GM23338 (cell line): ENCODE data around the gene CMKLR1. TPM values are rescaled to one million over a fixed set of nuclear protein-coding genes. Genes with fewer than 3 reads are reported as not detected.

Experiments used
- ATAC-seq: fragments of 200-7000 bp; cut with Tn5 transposase; 3 replicates; pipeline ENCODE4 v1.9.1; 2020
- DNase-seq: peaks from one replicate; pipeline ENCODE4 v3.0.0-alpha.2; 2015; ENCODE audit warnings: low spot score
- H2AFZ ChIP-seq: fragments of 200-600 bp; sonication (generic); 2 replicates; pipeline ENCODE4 v1.8.0; 2016; ENCODE audit warnings: antibody characterized with exemption, mild to moderate bottlenecking, moderate library complexity
- H3F3A ChIP-seq: fragments of 200-600 bp; sonication (generic); replicated peaks from 2 replicates; pipeline ENCODE4 v1.8.0; 2017; ENCODE audit warnings: antibody characterized with exemption, mixed run types, low read depth
- H3K27ac ChIP-seq: fragments of 200-600 bp; sonication (generic); 2 replicates; pipeline ENCODE4 v1.6.1; 2016; ENCODE audit warnings: low read depth
- H3K27me3 ChIP-seq: fragments of 200-600 bp; sonication (generic); 2 replicates; pipeline ENCODE4 v1.8.0; 2016; ENCODE audit warnings: mild to moderate bottlenecking, mixed run types, moderate library complexity; ENCODE audit not compliant: insufficient read depth
- H3K36me3 ChIP-seq: fragments of 200-600 bp; sonication (generic); 2 replicates; pipeline ENCODE4 v1.8.0; 2016; ENCODE audit warnings: mild to moderate bottlenecking; ENCODE audit not compliant: insufficient read depth
- H3K4me1 ChIP-seq: fragments of 200-600 bp; sonication (generic); 2 replicates; pipeline ENCODE4 v1.8.0; 2016; ENCODE audit warnings: mild to moderate bottlenecking, moderate library complexity; ENCODE audit not compliant: insufficient read depth
- H3K4me2 ChIP-seq: fragments of 200-600 bp; sonication (generic); 2 replicates; pipeline ENCODE4 v1.7.1; 2017; ENCODE audit warnings: mixed run types
- H3K4me3 ChIP-seq: fragments of 200-600 bp; sonication (generic); 2 replicates; pipeline ENCODE4 v1.6.1; 2016; ENCODE audit warnings: mixed run types
- H3K79me2 ChIP-seq: fragments of 200-600 bp; sonication (generic); replicated peaks from 2 replicates; pipeline ENCODE4 v1.8.0; 2017; ENCODE audit warnings: mild to moderate bottlenecking; ENCODE audit not compliant: insufficient read depth
- H3K9me2 ChIP-seq: fragments of 200-600 bp; sonication (generic); 2 replicates; pipeline ENCODE4 v1.8.0; 2017; ENCODE audit not compliant: insufficient read depth
- H4K20me1 ChIP-seq: fragments of 200-600 bp; sonication (generic); replicated peaks from 2 replicates; pipeline ENCODE4 v1.8.0; 2017; ENCODE audit warnings: mild to moderate bottlenecking; ENCODE audit not compliant: insufficient read depth
- H3K27ac Mint-ChIP-seq: 2 replicates; pipeline ENCODE4 v1.8.0; 2020; ENCODE audit warnings: inconsistent platforms, mild to moderate bottlenecking, moderate library complexity, mixed read lengths
- H3K27me3 Mint-ChIP-seq: 3 replicates; pipeline ENCODE4 v1.8.0; 2022; ENCODE audit warnings: low read depth, mild to moderate bottlenecking, moderate library complexity, mixed read lengths, inconsistent platforms; ENCODE audit not compliant: insufficient read depth, poor library complexity
- H3K36me3 Mint-ChIP-seq: 3 replicates; pipeline ENCODE4 v1.8.0; 2021; ENCODE audit warnings: low read depth, mild to moderate bottlenecking, inconsistent platforms, moderate library complexity, mixed read lengths
- H3K4me1 Mint-ChIP-seq: 3 replicates; pipeline ENCODE4 v1.8.0; 2020; ENCODE audit warnings: mild to moderate bottlenecking, inconsistent platforms, mixed read lengths
- H3K4me3 Mint-ChIP-seq: 3 replicates; pipeline ENCODE4 v1.8.0; 2021; ENCODE audit warnings: moderate library complexity, mild to moderate bottlenecking, inconsistent platforms, mixed read lengths
- H3K9me3 Mint-ChIP-seq: 3 replicates; pipeline ENCODE4 v1.8.0; 2020; ENCODE audit warnings: moderate library complexity, mild to moderate bottlenecking, inconsistent platforms, mixed read lengths
- CREB1 ChIP-seq: fragments of 250-450 bp; sonication (Bioruptor Pico); IDR thresholded peaks from 2 replicates; pipeline ENCODE4 v1.5.0; 2020; ENCODE audit warnings: low read depth, mild to moderate bottlenecking, moderate library complexity
- CTCF ChIP-seq, 2 experiments: fragments of 200-600 bp in 1 of 2; sonication (generic) in 1 of 2; conservative IDR thresholded peaks; 2 replicates each; pipeline versions ENCODE4 v1.5.1 to v1.6.1; 2016 to 2017; ENCODE audit warnings: antibody characterized with exemption in 2 of 2, low read depth in 2 of 2, mild to moderate bottlenecking in 2 of 2, moderate library complexity in 1 of 2
- ETS1 ChIP-seq: IDR thresholded peaks from 2 replicates; pipeline ENCODE4 v1.6.1; 2016; ENCODE audit warnings: antibody characterized with exemption
- EZH2 ChIP-seq: fragments of 200-600 bp; sonication (generic); IDR thresholded peaks from one replicate; pipeline ENCODE4 v1.8.0; 2017; ENCODE audit warnings: antibody characterized with exemption, mild to moderate bottlenecking, low read depth; ENCODE audit not compliant: unreplicated experiment
- EZH2phosphoT487 ChIP-seq: fragments of 200-600 bp; sonication (generic); IDR thresholded peaks from one replicate; pipeline ENCODE4 v1.8.1; 2018; ENCODE audit warnings: antibody characterized with exemption; ENCODE audit not compliant: unreplicated experiment
- JUNB ChIP-seq: IDR thresholded peaks from one replicate; pipeline ENCODE4 v1.6.1; 2016; ENCODE audit warnings: antibody characterized with exemption; ENCODE audit not compliant: unreplicated experiment
- NANOG ChIP-seq: IDR thresholded peaks from 2 replicates; pipeline ENCODE4 v1.6.1; 2016; ENCODE audit warnings: antibody characterized with exemption, borderline replicate concordance
- POLR2AphosphoS5 ChIP-seq: IDR thresholded peaks from 2 replicates; pipeline ENCODE4 v1.6.1; 2016; ENCODE audit warnings: antibody characterized with exemption, low read depth
- REST ChIP-seq: IDR thresholded peaks from one replicate; pipeline ENCODE4 v1.6.1; 2018; ENCODE audit warnings: antibody characterized with exemption; ENCODE audit not compliant: unreplicated experiment
- STAT1 ChIP-seq: IDR thresholded peaks from one replicate; pipeline ENCODE4 v1.6.1; 2016; ENCODE audit warnings: antibody characterized with exemption; ENCODE audit not compliant: unreplicated experiment
- ZNF114 ChIP-seq: fragments of 250-450 bp; sonication (Bioruptor Pico); IDR thresholded peaks from 2 replicates; pipeline ENCODE4 v1.5.0; 2020; ENCODE audit warnings: mild to moderate bottlenecking, moderate library complexity
- ZNF331 ChIP-seq: fragments of 250-450 bp; sonication (Bioruptor Pico); IDR thresholded peaks from 2 replicates; pipeline ENCODE4 v1.5.0; 2020; ENCODE audit warnings: low read depth, mild to moderate bottlenecking, moderate library complexity
- polyA plus RNA-seq: library from polyadenylated mRNA; unstranded; fragments of >200 nt; fragmentation: Nextera tagmentation; extraction: Ambion mirVana; gene quantifications from 2 replicates; pipeline ENCODE4 v1.2.1, GENCODE V29; 2016
- total RNA-seq: library from RNA; depleted of rRNA; stranded (reverse); fragments of >200 nt; shearing (Covaris generic); gene quantifications from 2 replicates; pipeline ENCODE4 v1.2.3, GENCODE V29; 2014
- TF ChIP-seq, protein P1 (sequence below): fragments of 250-450 bp; sonication (Bioruptor Pico); IDR thresholded peaks from 2 replicates; pipeline ENCODE4 v1.5.0; 2020; ENCODE audit warnings: mild to moderate bottlenecking, moderate library complexity

The CMKLR1 gene
- total and polyA plus RNA-seq, 2 experiments from 2014 or later: 0.40 to 2.6 TPM

DNA sequence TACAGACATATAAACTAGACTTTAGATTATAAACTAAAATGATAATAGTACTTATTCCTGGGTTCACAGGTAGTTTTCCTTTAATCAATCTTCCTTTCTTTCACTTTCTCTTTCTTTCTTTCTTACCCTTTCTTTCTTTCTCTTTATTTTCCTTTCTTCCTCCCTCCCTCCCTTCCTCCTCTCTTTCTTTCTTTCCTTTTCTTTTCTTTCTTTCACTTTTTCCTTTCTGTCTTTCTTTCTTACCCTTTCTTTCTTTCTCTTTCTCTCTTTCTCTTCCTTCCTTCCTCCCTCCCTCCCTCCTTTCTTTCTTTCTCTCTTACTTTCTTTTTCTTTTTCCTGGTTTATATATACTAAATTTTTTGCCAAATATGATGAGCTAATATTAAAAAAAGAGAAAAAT, 61.5 kb downstream of the CMKLR1 start:
- no peak for ATAC-seq
- Mint-ChIP-seq H3K27me3 (no peaks in the 10 kb centered on the region), H3K9me3 (peaks cover 3% of the 10 kb centered on the region; the same call in 1 of the 3 replicates)

More for the DNA sequence above, 61.5 kb downstream of the CMKLR1 start:
- no peaks in the 10 kb centered on the region for H3K36me3 Mint-ChIP-seq
- no peak overlapping the region for H3K27ac ChIP-seq
- no peak overlapping the region for H3K27ac Mint-ChIP-seq
- TF ChIP-seq, protein P1, sequence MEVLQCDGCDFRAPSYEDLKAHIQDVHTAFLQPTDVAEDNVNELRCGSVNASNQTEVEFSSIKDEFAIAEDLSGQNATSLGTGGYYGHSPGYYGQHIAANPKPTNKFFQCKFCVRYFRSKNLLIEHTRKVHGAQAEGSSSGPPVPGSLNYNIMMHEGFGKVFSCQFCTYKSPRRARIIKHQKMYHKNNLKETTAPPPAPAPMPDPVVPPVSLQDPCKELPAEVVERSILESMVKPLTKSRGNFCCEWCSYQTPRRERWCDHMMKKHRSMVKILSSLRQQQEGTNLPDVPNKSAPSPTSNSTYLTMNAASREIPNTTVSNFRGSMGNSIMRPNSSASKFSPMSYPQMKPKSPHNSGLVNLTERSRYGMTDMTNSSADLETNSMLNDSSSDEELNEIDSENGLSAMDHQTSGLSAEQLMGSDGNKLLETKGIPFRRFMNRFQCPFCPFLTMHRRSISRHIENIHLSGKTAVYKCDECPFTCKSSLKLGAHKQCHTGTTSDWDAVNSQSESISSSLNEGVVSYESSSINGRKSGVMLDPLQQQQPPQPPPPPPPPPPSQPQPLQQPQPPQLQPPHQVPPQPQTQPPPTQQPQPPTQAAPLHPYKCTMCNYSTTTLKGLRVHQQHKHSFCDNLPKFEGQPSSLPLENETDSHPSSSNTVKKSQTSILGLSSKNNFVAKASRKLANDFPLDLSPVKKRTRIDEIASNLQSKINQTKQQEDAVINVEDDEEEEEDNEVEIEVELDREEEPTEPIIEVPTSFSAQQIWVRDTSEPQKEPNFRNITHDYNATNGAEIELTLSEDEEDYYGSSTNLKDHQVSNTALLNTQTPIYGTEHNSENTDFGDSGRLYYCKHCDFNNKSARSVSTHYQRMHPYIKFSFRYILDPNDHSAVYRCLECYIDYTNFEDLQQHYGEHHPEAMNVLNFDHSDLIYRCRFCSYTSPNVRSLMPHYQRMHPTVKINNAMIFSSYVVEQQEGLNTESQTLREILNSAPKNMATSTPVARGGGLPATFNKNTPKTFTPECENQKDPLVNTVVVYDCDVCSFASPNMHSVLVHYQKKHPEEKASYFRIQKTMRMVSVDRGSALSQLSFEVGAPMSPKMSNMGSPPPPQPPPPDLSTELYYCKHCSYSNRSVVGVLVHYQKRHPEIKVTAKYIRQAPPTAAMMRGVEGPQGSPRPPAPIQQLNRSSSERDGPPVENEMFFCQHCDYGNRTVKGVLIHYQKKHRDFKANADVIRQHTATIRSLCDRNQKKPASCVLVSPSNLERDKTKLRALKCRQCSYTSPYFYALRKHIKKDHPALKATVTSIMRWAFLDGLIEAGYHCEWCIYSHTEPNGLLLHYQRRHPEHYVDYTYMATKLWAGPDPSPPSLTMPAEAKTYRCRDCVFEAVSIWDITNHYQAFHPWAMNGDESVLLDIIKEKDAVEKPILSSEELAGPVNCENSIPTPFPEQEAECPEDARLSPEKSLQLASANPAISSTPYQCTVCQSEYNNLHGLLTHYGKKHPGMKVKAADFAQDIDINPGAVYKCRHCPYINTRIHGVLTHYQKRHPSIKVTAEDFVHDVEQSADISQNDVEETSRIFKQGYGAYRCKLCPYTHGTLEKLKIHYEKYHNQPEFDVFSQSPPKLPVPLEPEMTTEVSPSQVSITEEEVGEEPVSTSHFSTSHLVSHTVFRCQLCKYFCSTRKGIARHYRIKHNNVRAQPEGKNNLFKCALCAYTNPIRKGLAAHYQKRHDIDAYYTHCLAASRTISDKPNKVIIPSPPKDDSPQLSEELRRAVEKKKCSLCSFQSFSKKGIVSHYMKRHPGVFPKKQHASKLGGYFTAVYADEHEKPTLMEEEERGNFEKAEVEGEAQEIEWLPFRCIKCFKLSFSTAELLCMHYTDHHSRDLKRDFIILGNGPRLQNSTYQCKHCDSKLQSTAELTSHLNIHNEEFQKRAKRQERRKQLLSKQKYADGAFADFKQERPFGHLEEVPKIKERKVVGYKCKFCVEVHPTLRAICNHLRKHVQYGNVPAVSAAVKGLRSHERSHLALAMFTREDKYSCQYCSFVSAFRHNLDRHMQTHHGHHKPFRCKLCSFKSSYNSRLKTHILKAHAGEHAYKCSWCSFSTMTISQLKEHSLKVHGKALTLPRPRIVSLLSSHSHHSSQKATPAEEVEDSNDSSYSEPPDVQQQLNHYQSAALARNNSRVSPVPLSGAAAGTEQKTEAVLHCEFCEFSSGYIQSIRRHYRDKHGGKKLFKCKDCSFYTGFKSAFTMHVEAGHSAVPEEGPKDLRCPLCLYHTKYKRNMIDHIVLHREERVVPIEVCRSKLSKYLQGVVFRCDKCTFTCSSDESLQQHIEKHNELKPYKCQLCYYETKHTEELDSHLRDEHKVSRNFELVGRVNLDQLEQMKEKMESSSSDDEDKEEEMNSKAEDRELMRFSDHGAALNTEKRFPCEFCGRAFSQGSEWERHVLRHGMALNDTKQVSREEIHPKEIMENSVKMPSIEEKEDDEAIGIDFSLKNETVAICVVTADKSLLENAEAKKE (CRISPR knock-in tag): no peak
- TF ChIP-seq EZH2phosphoT487 (no peak), ZNF331 (CRISPR knock-in tag) (no peak), NANOG (no peak), ZNF114 (CRISPR knock-in tag) (no peak), POLR2AphosphoS5 (no peak), STAT1 (no peak), REST (no peak), EZH2 (no peak), CREB1 (CRISPR knock-in tag) (no peak), ETS1 (no peak), CTCF (conservative IDR thresholded peaks at IDR 0.05; ENCODE audit: low read depth in 2 of 2) (no peak), JUNB (no peak)
- peaks cover 9% of the 10 kb centered on the region for H3K4me1 Mint-ChIP-seq
- no peak for DNase-seq
- H2AFZ ChIP-seq: no peak overlapping the region
- H3K4me3 Mint-ChIP-seq: no peak overlapping the region
- H3K27me3 ChIP-seq: no peaks in the 10 kb centered on the region
- no peaks in the 10 kb centered on the region for H3K79me2 ChIP-seq
- no peak overlapping the region for H3K4me2 ChIP-seq
- H3K4me1 ChIP-seq: no peaks in the 10 kb centered on the region
- no peaks in the 10 kb centered on the region for H3K36me3 ChIP-seq
- no peak overlapping the region for H3K4me3 ChIP-seq
- no peaks in the 10 kb centered on the region for H3K9me2 ChIP-seq
- H3F3A ChIP-seq: no peaks in the 10 kb centered on the region
- H4K20me1 ChIP-seq: no peaks in the 10 kb centered on the region; the same call in 1 of the 2 replicates
